DMS53 (cell line): Measurements from ENCODE around the gene ZBED1.
"Not testable (repeated sequence)": the region's sequence is repeated elsewhere in the genome, so short reads cannot be mapped to it uniquely, and the experiment has no call there.

Experiments used
- DNase-seq: peaks from one replicate; lab custom pipeline; 2025; lab: John Stamatoyannopoulos, UW

ZBED1 gene

GRCh38 chrX:2456091-2456490, 44.7 kb downstream of the ZBED1 start:
- not testable (repeated sequence) for DNase-seq

GRCh38 chrX:2454620-2455019, 46.2 kb downstream of the ZBED1 start:
- DNase-seq: not testable (repeated sequence)

- DNase-seq: no peak
Measured at GRCh38 chrX:2452799-2453198, 48.0 kb downstream of the ZBED1 start.

GRCh38 chrX:2452317-2452784, 48.4 kb downstream of the ZBED1 start:
- no peak for DNase-seq

- no peak for DNase-seq
Measured at GRCh38 chrX:2451501-2452316, 49.1 kb downstream of the ZBED1 start.

- no peak for DNase-seq
Measured at GRCh38 chrX:2450681-2451080, 50.1 kb downstream of the ZBED1 start.

- no peak for DNase-seq
Measured at GRCh38 chrX:2449135-2449886, 51.5 kb downstream of the ZBED1 start.

- DNase-seq: no peak
Measured at GRCh38 chrX:2447484-2447883, 53.3 kb downstream of the ZBED1 start.

GRCh38 chrX:2446815-2447214, 54.0 kb downstream of the ZBED1 start:
- DNase-seq: no peak

GRCh38 chrX:2445662-2446623, 54.8 kb downstream of the ZBED1 start:
- no peak for DNase-seq

GRCh38 chrX:2442694-2443093, 58.1 kb downstream of the ZBED1 start:
- no peak for DNase-seq

- no peak for DNase-seq
Measured at GRCh38 chrX:2441466-2441865, 59.3 kb downstream of the ZBED1 start.

GRCh38 chrX:2439613-2440012, 61.2 kb downstream of the ZBED1 start:
- DNase-seq: no peak
